ENCODE results near the gene SIDT1.

SIDT1 gene

DNA sequence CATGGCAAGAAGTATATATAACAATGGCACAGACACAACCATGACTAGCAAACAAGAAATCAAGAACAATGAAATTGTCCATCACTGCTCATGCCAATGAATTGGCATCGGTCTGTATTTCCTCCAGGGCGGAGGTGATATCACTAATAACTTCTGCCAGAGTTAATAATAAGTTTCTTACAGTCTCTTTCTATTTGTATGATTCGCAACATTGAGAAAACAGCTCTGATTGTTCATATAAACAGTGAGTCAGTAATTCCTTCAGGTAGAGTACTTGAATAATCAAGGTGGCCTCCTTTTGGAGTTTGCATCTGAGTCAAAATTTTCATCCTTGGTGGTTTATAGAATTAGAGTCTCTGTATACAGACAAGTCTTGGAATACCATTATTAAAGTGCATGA lies 9.1 kb upstream of the SIDT1 start:
- peaks cover 1% of the 10 kb centered on the region for H3K9me3 ChIP-seq (ENCODE audit: low read length)
- peaks cover 17% of the 10 kb centered on the region for H3K27me3 ChIP-seq (ENCODE audit: insufficient read depth, low read length)

GRCh38 chr3:113532698-113533533 lies 561 bp downstream of the SIDT1 start:
- Histone ChIP-seq H3K27me3 (ENCODE audit: insufficient read depth, low read length) (peaks cover 72% of the 10 kb centered on the region), H3K36me3 (ENCODE audit: insufficient read depth, low read length) (no peaks in the 10 kb centered on the region), H3K4me3 (ENCODE audit: low read length) (peak overlapping the region; percentile 33)

More for the DNA sequence above, 9.1 kb upstream of the SIDT1 start:
- H2AFZ ChIP-seq (ENCODE audit: low read depth, low read length), result no peak overlapping the region
- H3K4me3 ChIP-seq (ENCODE audit: low read length), result no peak overlapping the region
- no peaks in the 10 kb centered on the region for H3K4me1 ChIP-seq (ENCODE audit: insufficient read depth, low read length)
- H3K36me3 ChIP-seq (ENCODE audit: insufficient read depth, low read length), result no peaks in the 10 kb centered on the region

GRCh38 chr3:113533534-113533892 lies 1.2 kb downstream of the SIDT1 start:
- Histone ChIP-seq H3K9me3 (ENCODE audit: low read length) (no peaks in the 10 kb centered on the region), H3K27me3 (ENCODE audit: insufficient read depth, low read length) (peaks cover 72% of the 10 kb centered on the region), H3K4me3 (ENCODE audit: low read length) (peak overlapping the region; percentile 33), H2AFZ (ENCODE audit: low read depth, low read length) (peak overlapping the region; percentile 34), H3K4me1 (ENCODE audit: insufficient read depth, low read length) (peaks cover 16% of the 10 kb centered on the region), H3K36me3 (ENCODE audit: insufficient read depth, low read length) (no peaks in the 10 kb centered on the region)

More at GRCh38 chr3:113532698-113533533, 561 bp downstream of the SIDT1 start:
- Histone ChIP-seq H2AFZ (ENCODE audit: low read depth, low read length) (peak overlapping the region; percentile 34), H3K4me1 (ENCODE audit: insufficient read depth, low read length) (peaks cover 16% of the 10 kb centered on the region), H3K9me3 (ENCODE audit: low read length) (no peaks in the 10 kb centered on the region)

DNA sequence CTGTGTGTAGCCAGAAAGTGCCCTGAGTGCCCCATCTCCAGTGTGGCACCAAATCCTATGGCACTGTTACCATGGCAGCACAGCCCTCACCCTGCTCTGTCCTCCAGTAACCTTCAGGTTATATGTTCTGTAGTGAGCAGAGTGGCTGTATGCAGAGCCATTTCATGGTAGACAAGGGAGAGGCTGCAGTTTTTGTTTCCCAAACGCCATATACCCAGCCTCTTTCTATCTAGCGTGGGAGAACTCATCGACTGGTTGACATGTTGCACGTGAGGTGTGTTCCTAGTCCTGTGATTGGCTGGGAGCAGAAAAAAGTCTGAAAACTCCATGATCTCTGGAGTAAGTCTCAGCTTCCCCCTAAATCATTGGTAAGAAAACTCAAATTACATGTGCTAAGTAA lies 2.0 kb downstream of the SIDT1 start:
- H3K4me3 ChIP-seq (ENCODE audit: low read length), result no peak overlapping the region
- H3K4me1 ChIP-seq (ENCODE audit: insufficient read depth, low read length), result peaks cover 16% of the 10 kb centered on the region
- no peak overlapping the region for H2AFZ ChIP-seq (ENCODE audit: low read depth, low read length)
- H3K9me3 ChIP-seq (ENCODE audit: low read length), result no peaks in the 10 kb centered on the region
- H3K36me3 ChIP-seq (ENCODE audit: insufficient read depth, low read length), result no peaks in the 10 kb centered on the region
- peaks cover 67% of the 10 kb centered on the region for H3K27me3 ChIP-seq (ENCODE audit: insufficient read depth, low read length)

GRCh38 chr3:113535898-113536297 lies 3.5 kb downstream of the SIDT1 start:
- Histone ChIP-seq H3K4me3 (ENCODE audit: low read length) (no peak overlapping the region), H3K36me3 (ENCODE audit: insufficient read depth, low read length) (no peaks in the 10 kb centered on the region), H3K9me3 (ENCODE audit: low read length) (no peaks in the 10 kb centered on the region), H2AFZ (ENCODE audit: low read depth, low read length) (no peak overlapping the region), H3K4me1 (ENCODE audit: insufficient read depth, low read length) (peaks cover 16% of the 10 kb centered on the region), H3K27me3 (ENCODE audit: insufficient read depth, low read length) (peaks cover 58% of the 10 kb centered on the region)

- peaks cover 51% of the 10 kb centered on the region for H3K27me3 ChIP-seq (ENCODE audit: insufficient read depth, low read length)
- no peak overlapping the region for H3K4me3 ChIP-seq (ENCODE audit: low read length)
- H3K36me3 ChIP-seq (ENCODE audit: insufficient read depth, low read length), result no peaks in the 10 kb centered on the region
- H3K9me3 ChIP-seq (ENCODE audit: low read length), result no peaks in the 10 kb centered on the region
- H3K4me1 ChIP-seq (ENCODE audit: insufficient read depth, low read length), result peaks cover 16% of the 10 kb centered on the region
- no peak overlapping the region for H2AFZ ChIP-seq (ENCODE audit: low read depth, low read length)
These were observed 4.3 kb downstream of the SIDT1 start for GRCh38 chr3:113536627-113537101.

- Histone ChIP-seq H3K4me1 (ENCODE audit: insufficient read depth, low read length) (peaks cover 12% of the 10 kb centered on the region), H3K9me3 (ENCODE audit: low read length) (no peaks in the 10 kb centered on the region), H3K27me3 (ENCODE audit: insufficient read depth, low read length) (peaks cover 46% of the 10 kb centered on the region), H3K4me3 (ENCODE audit: low read length) (no peak overlapping the region), H3K36me3 (ENCODE audit: insufficient read depth, low read length) (no peaks in the 10 kb centered on the region), H2AFZ (ENCODE audit: low read depth, low read length) (no peak overlapping the region)
These were observed 4.8 kb downstream of the SIDT1 start for GRCh38 chr3:113537155-113537554.

DNA sequence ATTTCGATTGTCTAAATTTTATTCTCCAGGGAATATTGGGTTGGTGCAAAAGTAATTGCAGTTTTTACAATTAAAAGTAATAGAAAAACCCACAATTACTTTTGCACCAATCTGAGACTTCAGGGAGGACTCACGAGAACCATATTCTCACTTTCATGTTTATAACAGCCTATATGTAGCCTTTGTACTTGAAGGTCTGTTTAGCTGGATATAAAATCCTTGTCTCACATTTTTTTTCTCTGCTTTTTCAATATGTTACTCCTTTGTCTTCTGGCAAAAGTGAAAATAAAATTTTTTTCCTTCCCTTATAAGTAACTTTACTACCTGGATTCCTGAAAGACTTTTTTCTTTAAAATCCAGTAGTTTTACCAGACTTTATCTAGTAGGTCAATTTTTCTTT lies 9.2 kb downstream of the SIDT1 start:
- H3K4me3 ChIP-seq (ENCODE audit: low read length), result no peak overlapping the region

DNA sequence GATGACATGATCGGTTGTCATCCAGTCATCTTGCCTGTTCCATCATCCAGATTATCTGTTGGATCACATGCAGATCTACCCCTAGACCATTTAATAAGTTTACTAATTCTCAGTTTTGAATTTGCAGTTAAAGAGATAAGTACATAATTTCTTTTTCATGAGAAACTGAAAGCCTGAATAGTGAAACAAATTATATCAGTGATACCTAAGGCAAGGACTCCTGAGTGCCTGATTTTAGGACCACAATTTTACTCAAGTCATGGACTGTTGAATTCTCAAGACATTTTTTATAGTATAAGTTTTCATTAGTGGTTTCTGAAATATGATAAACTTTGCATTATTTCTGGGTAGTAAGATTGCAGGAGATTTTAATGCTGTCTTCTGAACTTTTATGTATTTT lies 13.2 kb downstream of the SIDT1 start:
- Histone ChIP-seq H3K4me1 (ENCODE audit: insufficient read depth, low read length) (no peaks in the 10 kb centered on the region), H3K4me3 (ENCODE audit: low read length) (no peak overlapping the region), H3K36me3 (ENCODE audit: insufficient read depth, low read length) (no peaks in the 10 kb centered on the region), H3K27me3 (ENCODE audit: insufficient read depth, low read length) (no peaks in the 10 kb centered on the region), H2AFZ (ENCODE audit: low read depth, low read length) (no peak overlapping the region), H3K9me3 (ENCODE audit: low read length) (peaks cover 2% of the 10 kb centered on the region)

More for the DNA sequence above, 9.2 kb downstream of the SIDT1 start:
- H3K9me3 ChIP-seq (ENCODE audit: low read length), result peaks cover 2% of the 10 kb centered on the region
- no peak overlapping the region for H2AFZ ChIP-seq (ENCODE audit: low read depth, low read length)
- no peaks in the 10 kb centered on the region for H3K4me1 ChIP-seq (ENCODE audit: insufficient read depth, low read length)
- H3K36me3 ChIP-seq (ENCODE audit: insufficient read depth, low read length), result no peaks in the 10 kb centered on the region
- H3K27me3 ChIP-seq (ENCODE audit: insufficient read depth, low read length), result peaks cover 8% of the 10 kb centered on the region

GRCh38 chr3:113546414-113546893 lies 14.1 kb downstream of the SIDT1 start:
- Histone ChIP-seq H3K9me3 (ENCODE audit: low read length) (peaks cover 2% of the 10 kb centered on the region), H3K27me3 (ENCODE audit: insufficient read depth, low read length) (no peaks in the 10 kb centered on the region), H2AFZ (ENCODE audit: low read depth, low read length) (no peak overlapping the region), H3K4me1 (ENCODE audit: insufficient read depth, low read length) (no peaks in the 10 kb centered on the region), H3K36me3 (ENCODE audit: insufficient read depth, low read length) (no peaks in the 10 kb centered on the region), H3K4me3 (ENCODE audit: low read length) (no peak overlapping the region)

- Histone ChIP-seq H3K9me3 (ENCODE audit: low read length) (no peaks in the 10 kb centered on the region), H3K4me3 (ENCODE audit: low read length) (no peak overlapping the region), H3K27me3 (ENCODE audit: insufficient read depth, low read length) (no peaks in the 10 kb centered on the region), H3K36me3 (ENCODE audit: insufficient read depth, low read length) (no peaks in the 10 kb centered on the region), H3K4me1 (ENCODE audit: insufficient read depth, low read length) (no peaks in the 10 kb centered on the region), H2AFZ (ENCODE audit: low read depth, low read length) (no peak overlapping the region)
These were observed 16.1 kb downstream of the SIDT1 start for GRCh38 chr3:113548501-113548900.

- Histone ChIP-seq H3K4me3 (ENCODE audit: low read length) (no peak overlapping the region), H3K27me3 (ENCODE audit: insufficient read depth, low read length) (no peaks in the 10 kb centered on the region), H3K9me3 (ENCODE audit: low read length) (no peaks in the 10 kb centered on the region)
These were observed 19.5 kb downstream of the SIDT1 start for GRCh38 chr3:113551820-113552219.

DNA sequence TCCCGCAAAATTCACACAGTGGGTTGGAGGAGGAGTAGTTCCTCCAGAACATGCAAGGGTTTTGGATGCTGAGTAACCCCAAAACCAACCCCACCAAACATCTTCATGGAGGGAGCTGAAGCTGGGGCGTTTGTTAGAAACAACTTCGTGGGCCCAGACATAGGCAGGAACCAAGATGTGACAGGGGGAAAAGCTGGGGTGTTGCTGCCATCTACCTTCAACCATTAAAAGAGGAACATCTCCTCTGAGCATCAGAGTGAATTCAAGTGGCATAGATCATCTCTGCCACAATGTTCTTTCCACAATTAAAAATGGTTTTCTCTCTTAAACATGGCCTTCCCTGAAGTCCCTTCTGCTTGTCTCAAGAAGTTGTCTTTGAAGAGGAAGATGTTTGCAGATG lies 20.5 kb downstream of the SIDT1 start:
- Histone ChIP-seq H3K27me3 (ENCODE audit: insufficient read depth, low read length) (no peaks in the 10 kb centered on the region), H3K9me3 (ENCODE audit: low read length) (no peaks in the 10 kb centered on the region), H2AFZ (ENCODE audit: low read depth, low read length) (no peak overlapping the region), H3K4me1 (ENCODE audit: insufficient read depth, low read length) (no peaks in the 10 kb centered on the region), H3K4me3 (ENCODE audit: low read length) (no peak overlapping the region), H3K36me3 (ENCODE audit: insufficient read depth, low read length) (no peaks in the 10 kb centered on the region)

More at GRCh38 chr3:113551820-113552219, 19.5 kb downstream of the SIDT1 start:
- Histone ChIP-seq H3K4me1 (ENCODE audit: insufficient read depth, low read length) (no peaks in the 10 kb centered on the region), H3K36me3 (ENCODE audit: insufficient read depth, low read length) (no peaks in the 10 kb centered on the region), H2AFZ (ENCODE audit: low read depth, low read length) (no peak overlapping the region)
